22Rv1 (cell line): ENCODE results near the gene RMP24.

ENCODE experiments used
- ZFX ChIP-seq: fragments of 450-650 bp; IDR thresholded peaks from 2 replicates; pipeline ENCODE4 v1.6.1; 2017; ENCODE audit warnings: antibody characterized with exemption, borderline replicate concordance
- TF ChIP-seq, protein P1 (sequence below): fragments of 450-650 bp; IDR thresholded peaks from 2 replicates; pipeline ENCODE4 v1.5.1; 2017; ENCODE audit warnings: mild to moderate bottlenecking

DNA sequence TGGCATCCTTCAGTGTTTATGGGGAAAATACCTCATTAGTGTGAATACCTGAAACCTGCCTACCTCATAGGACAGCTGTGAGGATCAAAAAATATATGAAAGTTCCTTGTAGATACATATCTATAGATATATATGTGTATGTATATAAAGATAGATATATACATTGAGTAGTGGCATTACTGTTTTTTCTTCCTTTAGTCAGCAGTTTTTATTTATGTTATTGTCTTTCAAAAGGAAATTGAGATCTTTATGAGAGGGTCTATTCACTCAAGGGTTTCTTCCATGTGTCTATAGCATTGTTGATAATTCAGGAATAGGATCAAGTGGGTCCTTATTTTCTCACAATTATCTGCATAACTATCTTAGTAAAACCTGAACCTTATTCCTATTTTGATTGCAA lies 6.6 kb downstream of the RMP24 start:
- TF ChIP-seq, protein P1, sequence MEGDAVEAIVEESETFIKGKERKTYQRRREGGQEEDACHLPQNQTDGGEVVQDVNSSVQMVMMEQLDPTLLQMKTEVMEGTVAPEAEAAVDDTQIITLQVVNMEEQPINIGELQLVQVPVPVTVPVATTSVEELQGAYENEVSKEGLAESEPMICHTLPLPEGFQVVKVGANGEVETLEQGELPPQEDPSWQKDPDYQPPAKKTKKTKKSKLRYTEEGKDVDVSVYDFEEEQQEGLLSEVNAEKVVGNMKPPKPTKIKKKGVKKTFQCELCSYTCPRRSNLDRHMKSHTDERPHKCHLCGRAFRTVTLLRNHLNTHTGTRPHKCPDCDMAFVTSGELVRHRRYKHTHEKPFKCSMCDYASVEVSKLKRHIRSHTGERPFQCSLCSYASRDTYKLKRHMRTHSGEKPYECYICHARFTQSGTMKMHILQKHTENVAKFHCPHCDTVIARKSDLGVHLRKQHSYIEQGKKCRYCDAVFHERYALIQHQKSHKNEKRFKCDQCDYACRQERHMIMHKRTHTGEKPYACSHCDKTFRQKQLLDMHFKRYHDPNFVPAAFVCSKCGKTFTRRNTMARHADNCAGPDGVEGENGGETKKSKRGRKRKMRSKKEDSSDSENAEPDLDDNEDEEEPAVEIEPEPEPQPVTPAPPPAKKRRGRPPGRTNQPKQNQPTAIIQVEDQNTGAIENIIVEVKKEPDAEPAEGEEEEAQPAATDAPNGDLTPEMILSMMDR: no peak
- TF ChIP-seq ZFX: no peak
